ENCODE results near the gene SDF2. TPM values are rescaled to one million over a fixed set of nuclear protein-coding genes. Genes with fewer than 3 reads are reported as not detected.
"Not testable (repeated sequence)": the region's sequence is repeated elsewhere in the genome, so short reads cannot be mapped to it uniquely, and the experiment has no call there.

Gene SDF2
- total and polyA plus RNA-seq, 12 donors = 16.8 to 54.7 (median 29.9) TPM

- Histone ChIP-seq H3K27me3 (no peaks in the 10 kb centered on the region), H3K9me3 (no peaks in the 10 kb centered on the region), H3K27ac (no peak overlapping the region), H3K36me3 (peaks cover 0 to 90% (median 14%) of the 10 kb centered on the region in 9 donors), H3K4me1 (no peaks in the 10 kb centered on the region), H3K4me3 (no peak overlapping the region)
- DNase-seq = no peak
- WGBS, 2 donors = 85 to 88% methylated on average over 8 of the region's 8 CpGs
- TF ChIP-seq CTCF (IDR thresholded peaks at IDR 0.05) = no peak
- intact Hi-C loops (cut with DNase I) = loop anchor here in 9 of 10 donors (5.0 to 10.0 kb wide), 6 partner anchors 56 to 118 kb away; partner anchors contain the start of gene UNC119 (in 2 of the 9)
- ATAC-seq = no peak
These were observed 51.3 kb downstream of the SDF2 start for GRCh38 chr17:28610376-28610775.

- Histone ChIP-seq H3K36me3 (peaks cover 0 to 27% (median 0%) of the 10 kb centered on the region in 9 donors), H3K4me1 (peaks cover 0 to 12% (median 7%) of the 10 kb centered on the region in 9 donors)
- H3K9me3 ChIP-seq, ATAC-seq, H3K27me3 ChIP-seq, DNase-seq, H3K27ac ChIP-seq, H3K4me3 ChIP-seq: not testable (repeated sequence)
- intact Hi-C loops (cut with DNase I) = loop anchor here in 1 of 10 donors (5.0 kb wide), 1 partner anchor 52 kb away; the partner anchor contains the start of gene UNC119
- 92 to 95% methylated on average over 4 to 31 of the region's 31 CpGs for WGBS, 2 donors
These were observed 57.7 kb downstream of the SDF2 start for GRCh38 chr17:28604031-28604430.

- Histone ChIP-seq H3K27me3 (no peaks in the 10 kb centered on the region), H3K4me3 (peak overlapping the region; percentile 26 to 80 (median 67)), H3K4me1 (peaks cover 0 to 22% (median 13%) of the 10 kb centered on the region in 9 donors), H3K9me3 (no peaks in the 10 kb centered on the region), H3K36me3 (peaks cover 0 to 4% (median 0%) of the 10 kb centered on the region in 9 donors), H3K27ac (peak overlapping the region; percentile 21 to 97 (median 87))
- WGBS, 2 donors = 11% methylated on average over 40 of the region's 40 CpGs
- DNase-seq (peak; percentile 48 to 67), ATAC-seq (peak; percentile 62 to 84 (median 75))
- intact Hi-C loops (cut with DNase I) = loop anchor here in 2 of 10 donors (2.0 to 5.0 kb wide), 2 partner anchors 23 to 47 kb away; partner anchors contain the start of genes ALDOC (in 1 of the 2) and UNC119 (in 1 of the 2)
- TF ChIP-seq CTCF (IDR thresholded peaks at IDR 0.05) = no peak
These were observed 62.2 kb downstream of the SDF2 start for GRCh38 chr17:28599311-28600184.

- ATAC-seq (peak; percentile 98 to 100 (median 99)), DNase-seq (peak; percentile 91 to 92)
- Histone ChIP-seq H3K27me3 (no peaks in the 10 kb centered on the region), H3K4me3 (peak within 1 kb of the TSS; percentile 26 to 80 (median 67)), H3K36me3 (peaks cover 0 to 4% (median 0%) of the 10 kb centered on the region in 9 donors), H3K4me1 (peaks cover 0 to 22% (median 13%) of the 10 kb centered on the region in 9 donors), H3K9me3 (no peaks in the 10 kb centered on the region), H3K27ac (peak within 1 kb of the TSS; percentile 21 to 97 (median 87))
- no peak for TF ChIP-seq CTCF (IDR thresholded peaks at IDR 0.05)
- WGBS, 2 donors = 0 to 1% methylated on average over 44 of the region's 44 CpGs
- intact Hi-C loops (cut with DNase I) = loop anchor here in 1 of 10 donors (2.0 kb wide), 1 partner anchor 22 kb away; the partner anchor contains the start of gene ALDOC
These were observed 62.9 kb downstream of the SDF2 start, which contains the start of gene SPAG5 for GRCh38 chr17:28598799-28599310. Gene SPAG5, minus strand, starts transcription at chr17:28599025. Its CDS starts 79 bp downstream, at chr17:28598946.
